KBM-7 (cell line): ENCODE measurements around the gene BSCL2.

Experiments
- DNase-seq: peaks from one replicate; pipeline ENCODE4 v3.0.0-alpha.2; 2015
- in situ Hi-C: fragments of 300-500 bp; cut with MboI; formaldehyde crosslinking; loops from 2 replicates; pipeline ENCODE4 v1.14.3; 2020; ENCODE audit warnings: low sequenced_read_pairs, low pct_unique_long_range_greater_than_20kb, mixed read lengths

The BSCL2 gene

GRCh38 chr11:62645671-62645945, 61.6 kb downstream of the BSCL2 start:
- in situ Hi-C loops, result no loop called here
- DNase-seq, result no peak

- in situ Hi-C loops, result no loop called here
- DNase-seq, result no peak
These were observed 63.0 kb downstream of the BSCL2 start for GRCh38 chr11:62644220-62644619.
